K562 (cell line): ENCODE data around the gene PI16.

Experiments
- NFYB ChIP-seq: IDR thresholded peaks from 2 replicates; pipeline ENCODE4 v1.6.1; 2011; ENCODE audit warnings: mild to moderate bottlenecking, moderate library complexity; ENCODE audit not compliant: insufficient read length; ENCODE audit errors: extremely low read depth
- VEZF1 ChIP-seq: fragments of 200-800 bp; sonication (Bioruptor generic); IDR thresholded peaks from 2 replicates; pipeline ENCODE4 v1.6.1; 2017; ENCODE audit warnings: missing genetic modification characterization, missing compliant biosample characterization
- ZNF3 ChIP-seq: fragments of 250-450 bp; sonication (Bioruptor Pico); IDR thresholded peaks from 2 replicates; pipeline ENCODE4 v1.5.0; 2021; ENCODE audit warnings: mild to moderate bottlenecking, moderate library complexity

- TF ChIP-seq VEZF1 (no peak), ZNF3 (CRISPR knock-in tag) (no peak), NFYB (no peak)
These were observed 9.1 kb downstream of the PI16 start for GRCh38 chr6:36963451-36964290.
